Measurements from ENCODE around the gene FKBP8.
"Not testable (repeated sequence)": the region's sequence is repeated elsewhere in the genome, so short reads cannot be mapped to it uniquely, and the experiment has no call there.

FKBP8 gene

GRCh38 chr19:18542941-18543813, at the start of gene FKBP8:
FKBP8 (minus strand) TSS chr19:18543573; CDS start chr19:18541970, 1,603 bp downstream.
- peak; percentile 56 to 85 for DNase-seq

GRCh38 chr19:18592732-18593131, 49.4 kb upstream of the FKBP8 start:
- not testable (repeated sequence) for DNase-seq

- no peak for DNase-seq
Measured at GRCh38 chr19:18591735-18592385, 48.5 kb upstream of the FKBP8 start.

- peak; percentile 70 to 91 for DNase-seq
Measured at GRCh38 chr19:18590273-18591272, 47.2 kb upstream of the FKBP8 start.

- no peak for DNase-seq
Measured at GRCh38 chr19:18589380-18590272, 46.3 kb upstream of the FKBP8 start.

GRCh38 chr19:18588611-18589379, 45.4 kb upstream of the FKBP8 start, which contains the start of gene REX1BD:
REX1BD (plus strand) TSS chr19:18588798; CDS start chr19:18588802, 4 bp downstream.
- peak in 1 of 2 experiments; percentile 16 for DNase-seq

GRCh38 chr19:18587962-18588610, 44.7 kb upstream of the FKBP8 start:
- no peak for DNase-seq

- DNase-seq, result no peak
Measured at GRCh38 chr19:18587561-18587960, 44.2 kb upstream of the FKBP8 start.

GRCh38 chr19:18586306-18586705, 42.9 kb upstream of the FKBP8 start:
- DNase-seq, result no peak

- no peak for DNase-seq
Measured at GRCh38 chr19:18580311-18580710, 36.9 kb upstream of the FKBP8 start.

- no peak for DNase-seq
Measured at GRCh38 chr19:18577365-18577914, 34.1 kb upstream of the FKBP8 start.

GRCh38 chr19:18576383-18576782, 33.0 kb upstream of the FKBP8 start:
- DNase-seq, result no peak

- no peak for DNase-seq
Measured at GRCh38 chr19:18574691-18575291, 31.4 kb upstream of the FKBP8 start.

GRCh38 chr19:18571564-18572344, 28.4 kb upstream of the FKBP8 start, which contains the start of gene UBA52:
UBA52 (plus strand) TSS chr19:18571857; CDS start chr19:18573301, 1,444 bp downstream.
- DNase-seq, result peak; percentile 67 to 89

- DNase-seq, result no peak
Measured at GRCh38 chr19:18568367-18568766, 25.0 kb upstream of the FKBP8 start.

GRCh38 chr19:18566953-18567352, 23.6 kb upstream of the FKBP8 start:
- no peak for DNase-seq

GRCh38 chr19:18562086-18562485, 18.7 kb upstream of the FKBP8 start:
- DNase-seq, result no peak

GRCh38 chr19:18559685-18560084, 16.3 kb upstream of the FKBP8 start:
- no peak for DNase-seq

GRCh38 chr19:18558604-18559003, 15.2 kb upstream of the FKBP8 start:
- DNase-seq, result no peak

Data from cerebellar nuclear complex (tissue), 1 donor.